NCI-H1694 (cell line): ENCODE results near the gene BMF.
A peak's percentile ranks its signal among the peaks of the same experiment; 100 is the strongest.

Experiments used
- DNase-seq: peaks from one replicate; lab custom pipeline; 2025; lab: John Stamatoyannopoulos, UW

The BMF gene

DNA sequence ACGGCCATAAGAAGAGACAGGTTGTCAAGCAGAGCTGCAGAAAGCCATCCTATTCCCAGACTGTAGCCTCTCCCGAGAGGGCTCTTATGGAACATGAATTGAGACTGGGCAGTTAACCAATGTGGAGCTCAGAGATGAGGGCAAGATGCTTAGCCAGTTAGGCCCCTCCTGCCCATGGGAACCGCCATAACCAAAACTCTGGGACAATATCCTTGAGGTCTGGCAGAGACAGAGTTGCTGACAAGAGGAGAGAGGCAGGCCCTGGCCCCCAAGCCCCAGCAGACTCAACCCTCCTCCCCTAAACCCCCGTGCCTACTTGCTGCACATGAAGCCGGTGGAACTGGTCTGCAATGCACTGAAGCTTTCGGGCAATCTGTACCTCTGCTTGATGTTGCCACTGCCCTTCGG, 4.8 kb downstream of the BMF start:
- DNase-seq = peak; percentile 30

DNA sequence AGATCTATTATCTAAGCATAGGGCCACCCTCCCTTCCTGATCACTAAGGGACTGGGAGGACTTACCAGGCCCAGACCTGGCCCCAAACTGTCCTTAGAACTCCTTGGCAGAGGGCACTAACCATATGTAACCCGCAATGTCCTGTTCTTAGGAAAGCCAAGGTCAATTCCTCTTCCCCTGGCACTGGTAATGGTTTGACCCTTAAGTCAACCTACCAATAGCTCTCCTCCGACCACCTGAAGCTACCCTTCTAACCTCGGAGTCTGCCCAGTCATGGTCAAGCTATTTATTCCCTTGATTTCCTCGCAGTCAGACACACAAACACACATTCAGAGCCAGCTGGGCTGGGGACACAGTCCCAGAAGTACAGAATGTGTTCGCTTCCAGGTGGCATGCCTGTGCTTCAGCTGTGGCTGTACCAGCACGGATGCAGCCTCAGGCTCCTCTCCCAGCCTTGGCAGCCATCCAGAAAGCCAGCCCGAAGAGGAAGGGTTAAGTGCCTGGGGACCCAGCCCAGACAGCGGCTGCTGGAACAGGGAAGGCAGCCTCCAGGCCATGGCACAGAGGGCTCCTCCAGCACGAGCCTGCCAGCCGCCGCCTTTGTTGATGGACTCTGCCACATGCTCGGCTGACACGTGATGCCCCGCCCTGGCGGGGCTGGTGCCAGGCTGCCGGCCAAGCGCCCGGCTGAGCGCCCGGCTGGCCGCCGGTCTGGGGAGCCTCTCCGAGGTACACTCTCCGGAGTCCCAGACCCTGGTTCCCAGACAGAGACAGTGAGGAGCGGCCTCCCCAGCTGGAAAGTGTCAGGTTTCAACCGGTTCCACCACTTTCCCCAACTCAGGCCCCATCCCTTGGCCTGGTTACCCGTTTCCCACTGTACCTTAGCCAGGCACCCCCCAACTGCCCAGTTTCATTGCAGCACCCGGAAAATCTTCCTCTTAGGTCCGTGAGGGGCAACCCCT, 5.5 kb downstream of the BMF start:
- DNase-seq = peak; percentile 70

DNA sequence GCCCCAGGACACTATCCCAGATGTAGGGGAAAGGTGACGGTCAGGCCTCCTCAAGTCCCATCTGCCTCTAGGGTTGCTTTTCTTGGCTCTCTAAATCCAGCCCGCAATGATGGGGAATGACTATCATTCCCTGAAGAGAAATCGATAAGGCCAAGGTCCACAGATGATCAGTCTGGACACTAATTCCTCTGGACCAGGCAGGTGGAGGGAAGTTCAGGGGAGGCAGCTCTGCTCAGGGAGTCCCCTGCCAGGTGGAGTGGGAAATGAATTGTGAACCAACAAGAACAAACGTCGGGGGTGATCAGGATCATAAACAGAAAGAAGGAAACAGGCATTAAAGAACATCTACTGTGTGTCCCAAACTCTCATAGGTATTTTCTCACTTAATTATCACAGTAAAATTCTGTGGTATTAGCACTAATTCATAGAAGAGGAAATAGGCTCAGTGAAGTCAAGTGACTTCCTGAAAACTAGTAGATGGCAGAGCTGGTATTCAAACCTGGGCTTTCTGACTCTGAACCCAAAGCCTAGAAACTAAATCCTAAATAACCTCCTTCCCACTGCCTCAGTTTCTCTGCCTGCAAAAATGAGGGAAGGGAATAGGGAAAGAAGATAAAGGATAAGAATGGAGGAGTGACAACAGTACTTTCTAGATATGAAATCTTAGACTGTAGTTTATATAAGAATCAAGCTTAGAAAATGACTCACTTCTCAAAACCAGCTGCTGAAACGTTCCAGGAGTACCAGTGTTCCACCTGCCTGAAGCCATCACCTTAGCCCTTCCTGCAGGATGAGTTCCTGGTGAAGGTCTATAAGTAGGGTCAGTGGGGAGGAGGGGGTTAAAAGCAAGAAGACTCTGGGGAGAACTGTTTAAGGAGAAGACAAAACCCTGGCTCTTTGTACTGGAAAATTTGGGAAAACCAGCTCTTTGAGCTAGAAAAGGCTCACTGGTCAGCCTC, 7.5 kb downstream of the BMF start:
- no peak for DNase-seq

DNA sequence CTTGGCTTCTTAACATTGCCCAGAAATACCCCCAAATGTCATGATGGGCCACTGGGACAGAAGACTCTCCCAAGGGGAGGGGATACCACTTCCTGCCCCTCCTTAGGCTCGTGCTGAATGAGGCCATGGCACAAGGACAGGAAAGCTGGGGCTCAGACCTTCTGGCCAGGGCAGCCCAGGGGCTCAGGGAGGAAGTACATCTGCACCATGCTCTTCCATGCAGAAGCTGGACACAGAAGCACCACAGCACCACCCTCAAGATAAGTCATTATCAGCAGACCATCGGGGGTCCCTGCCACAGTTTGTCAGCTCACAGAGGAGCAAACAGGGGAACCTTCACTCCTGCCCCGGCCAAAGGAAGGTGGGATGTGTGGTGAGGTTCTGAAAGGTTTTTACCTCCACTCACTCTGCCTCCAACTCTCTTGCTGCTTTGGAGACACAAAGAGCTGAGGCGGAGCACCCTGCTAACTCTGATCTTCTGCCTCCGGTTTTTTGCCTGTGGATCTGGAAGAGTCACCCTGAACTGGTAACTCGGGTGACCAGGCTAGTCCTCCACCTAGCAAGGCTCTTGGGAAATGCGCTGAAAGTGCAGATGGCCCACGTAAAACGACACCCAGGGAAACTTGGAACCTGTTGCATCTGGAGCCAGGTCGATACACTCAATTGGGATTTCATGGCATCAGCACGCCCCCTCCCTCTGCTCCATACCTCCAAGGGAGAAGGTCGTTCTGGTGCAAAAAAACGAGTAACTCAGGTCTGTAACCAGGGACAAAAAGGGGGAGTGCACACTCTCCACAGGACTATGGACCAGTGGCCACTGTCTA, 8.3 kb downstream of the BMF start:
- no peak for DNase-seq

DNA sequence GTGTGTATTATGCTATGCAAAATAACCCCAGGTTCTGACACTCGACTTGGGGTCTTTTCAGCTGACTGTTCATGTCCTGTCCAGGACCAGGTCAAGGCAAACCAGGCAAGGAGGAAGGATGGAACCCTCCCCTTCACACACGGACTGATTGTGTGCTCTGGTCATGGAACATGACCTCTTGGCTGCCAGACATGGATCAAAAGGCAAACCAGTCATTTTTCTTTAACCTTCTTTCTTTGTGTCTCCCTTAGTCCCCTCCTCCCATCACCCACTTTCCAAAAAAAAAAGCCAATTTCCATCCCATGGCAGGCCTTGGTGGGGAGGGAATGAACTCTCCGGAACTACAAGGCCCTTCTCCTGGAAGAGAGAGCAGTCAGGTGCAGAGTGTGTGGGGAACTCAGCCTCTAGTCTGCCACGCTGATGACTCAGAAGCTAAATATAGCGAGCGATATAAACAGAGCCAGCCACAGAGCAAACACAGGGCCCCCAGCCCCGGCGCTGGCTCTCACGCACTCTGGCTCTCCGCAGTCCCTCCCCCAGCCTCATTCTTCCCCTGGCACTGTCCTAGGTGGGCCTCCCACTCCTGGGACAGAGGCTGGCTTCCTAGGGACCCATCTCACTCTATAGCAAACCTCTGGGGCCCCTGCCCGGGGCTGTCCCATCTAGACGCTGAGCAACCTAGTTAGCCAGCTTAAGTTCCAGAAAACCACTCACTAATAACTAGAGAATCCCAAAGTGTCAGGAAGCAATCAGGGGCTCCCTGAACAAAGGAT, 10.0 kb downstream of the BMF start:
- DNase-seq = peak; percentile 50

DNA sequence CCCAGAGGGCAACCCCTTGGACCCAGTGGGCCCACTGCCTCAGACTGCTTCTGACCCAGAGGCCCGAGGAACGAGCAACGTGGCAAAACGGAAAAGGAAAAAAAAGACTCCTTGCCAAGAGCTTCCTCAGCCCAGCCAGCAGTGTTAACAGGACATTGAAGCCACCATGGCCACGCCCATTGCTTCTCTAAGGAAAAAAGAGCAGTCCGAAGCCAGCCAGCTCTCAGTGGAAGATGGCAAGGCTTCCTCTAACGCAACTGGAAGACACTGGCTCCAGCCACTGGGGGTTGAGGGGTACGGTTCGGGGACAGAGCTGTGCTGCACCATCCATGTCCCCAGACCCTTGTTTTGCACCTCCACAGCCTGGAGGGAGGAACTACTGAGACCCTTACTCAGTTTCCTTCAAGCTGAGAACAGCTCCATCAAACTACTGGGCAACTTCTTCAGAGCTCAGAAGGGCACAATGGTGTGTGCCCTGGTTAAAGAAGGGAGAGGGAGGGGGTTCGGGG, 10.7 kb downstream of the BMF start:
- DNase-seq = no peak

DNA sequence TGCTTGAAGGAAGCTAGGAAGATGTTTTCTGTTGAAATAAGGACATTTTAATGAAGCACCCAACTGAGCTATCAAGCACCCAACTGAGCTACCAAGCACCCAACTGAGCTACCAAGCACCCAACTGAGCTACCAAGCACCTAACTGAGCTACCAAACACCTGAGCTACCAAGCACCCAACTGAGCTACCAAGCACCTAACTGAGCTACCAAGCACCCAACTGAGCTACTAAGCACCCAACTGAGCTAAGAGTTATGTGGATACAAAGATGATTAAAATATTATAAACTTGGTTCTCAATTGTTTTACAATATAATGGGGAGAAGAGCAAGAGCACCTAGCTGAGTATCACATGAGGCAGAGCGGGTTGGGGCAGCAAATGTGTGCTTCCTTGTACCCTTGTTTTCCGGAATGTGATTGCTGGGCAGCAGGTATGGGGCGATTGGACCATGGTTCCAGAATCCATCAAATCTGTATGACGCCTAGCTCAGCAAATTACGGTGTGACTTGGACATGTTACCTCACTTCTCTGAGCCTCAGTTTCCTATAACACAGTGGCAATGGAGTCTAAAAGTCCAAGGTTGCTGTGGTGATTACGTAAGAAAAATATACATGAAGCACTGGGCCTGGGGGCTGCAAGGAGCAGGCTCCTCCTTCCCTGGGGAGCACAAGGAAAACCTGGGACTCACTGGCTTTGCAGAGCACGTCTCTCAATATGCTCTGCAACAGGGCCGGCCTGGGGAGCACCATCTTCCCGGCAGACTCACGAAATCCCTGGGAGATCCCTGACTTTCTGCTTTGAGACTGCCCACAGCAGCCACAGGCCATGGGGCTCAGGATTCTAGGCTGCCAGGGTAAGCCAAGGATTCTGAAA, 11.3 kb downstream of the BMF start:
- no peak for DNase-seq

DNA sequence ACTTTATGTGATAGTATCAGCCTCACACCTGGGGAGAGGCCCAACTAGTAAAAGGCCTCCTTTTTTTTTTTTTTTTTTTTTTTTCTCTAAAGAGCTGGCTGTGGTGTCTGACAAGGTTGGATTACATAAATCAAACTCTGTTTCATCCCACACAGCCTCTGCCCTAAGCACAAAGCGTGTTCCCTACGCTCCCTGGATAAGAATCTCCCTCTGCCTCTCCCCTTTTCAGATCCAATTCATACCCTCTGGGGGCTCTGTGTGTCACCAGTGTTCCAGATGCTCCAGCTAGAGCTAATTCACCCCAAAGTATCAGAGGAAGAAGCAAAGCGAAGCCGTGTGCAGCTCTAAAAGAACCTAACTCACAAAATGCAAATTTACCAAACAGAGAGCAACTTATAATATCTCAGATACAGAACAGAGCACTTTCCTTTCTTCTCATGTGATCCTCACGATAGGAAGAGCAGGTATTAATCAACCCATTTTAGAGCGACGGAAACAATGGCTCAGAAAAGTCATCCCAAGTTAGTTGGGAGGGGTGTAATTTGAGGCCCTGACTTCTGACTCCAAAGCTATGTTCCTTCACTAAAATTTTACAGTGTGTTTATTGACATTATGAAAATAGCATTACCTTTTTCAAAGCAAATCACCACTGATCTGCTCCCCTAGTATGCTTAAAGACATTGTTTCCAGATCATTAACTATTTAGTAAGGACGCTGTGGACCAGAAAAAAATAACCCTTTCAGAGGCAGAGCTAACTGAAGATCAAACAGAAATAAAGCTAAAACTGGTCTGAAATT, 12.4 kb downstream of the BMF start:
- DNase-seq = no peak

DNA sequence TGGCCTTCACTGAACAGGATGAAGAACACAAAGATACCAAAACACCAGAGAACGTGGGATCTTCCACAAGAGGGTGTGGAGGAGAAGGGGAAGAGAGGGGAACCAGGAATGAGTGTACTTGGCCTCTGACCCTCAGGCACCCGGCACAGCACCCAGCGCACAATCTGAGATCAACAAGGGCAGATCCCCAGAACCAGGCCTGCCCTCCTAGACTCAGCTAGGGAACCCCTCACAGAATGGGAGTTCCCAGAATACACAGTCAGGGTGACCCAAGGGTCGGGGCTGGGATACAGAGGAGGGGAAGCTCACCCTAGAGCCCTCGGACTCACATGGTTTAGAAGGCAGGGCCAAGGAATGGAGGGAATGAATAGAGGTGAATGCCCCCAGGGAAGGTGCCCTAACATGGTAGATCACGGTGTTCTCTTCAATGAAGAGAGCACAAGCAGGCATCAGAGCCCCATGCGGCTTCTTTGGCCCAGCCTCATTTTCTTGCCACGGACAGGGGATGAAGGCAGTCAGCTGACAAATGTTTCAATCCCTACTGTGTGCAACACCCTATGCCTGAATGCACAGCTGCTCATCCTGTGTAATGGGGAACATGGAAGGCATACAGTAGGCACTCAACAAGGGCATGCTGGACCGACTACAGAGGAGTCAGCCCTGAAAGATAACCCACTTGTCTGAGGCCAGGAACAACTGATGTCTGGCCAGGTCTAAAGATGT, 13.1 kb downstream of the BMF start:
- no peak for DNase-seq

DNA sequence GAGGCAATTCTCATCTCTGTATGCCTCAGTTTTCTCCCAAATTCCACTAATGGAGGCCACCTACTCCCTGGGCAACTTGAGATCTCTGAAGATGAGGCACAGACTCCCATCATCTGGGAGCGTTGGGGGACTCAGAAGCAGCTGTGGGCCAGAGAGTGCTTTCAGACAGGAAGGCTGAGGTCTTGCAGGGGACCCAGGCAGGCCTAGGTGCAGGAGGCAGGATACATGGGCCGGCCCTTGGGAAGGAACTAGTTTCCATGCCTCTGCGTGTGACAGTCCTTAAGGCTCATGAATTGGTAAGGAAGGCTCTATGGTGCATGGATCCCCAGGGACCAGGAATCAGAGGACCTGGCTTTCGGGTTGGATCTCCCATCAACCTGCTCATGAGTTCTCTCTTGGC, 14.5 kb downstream of the BMF start:
- DNase-seq = no peak

DNA sequence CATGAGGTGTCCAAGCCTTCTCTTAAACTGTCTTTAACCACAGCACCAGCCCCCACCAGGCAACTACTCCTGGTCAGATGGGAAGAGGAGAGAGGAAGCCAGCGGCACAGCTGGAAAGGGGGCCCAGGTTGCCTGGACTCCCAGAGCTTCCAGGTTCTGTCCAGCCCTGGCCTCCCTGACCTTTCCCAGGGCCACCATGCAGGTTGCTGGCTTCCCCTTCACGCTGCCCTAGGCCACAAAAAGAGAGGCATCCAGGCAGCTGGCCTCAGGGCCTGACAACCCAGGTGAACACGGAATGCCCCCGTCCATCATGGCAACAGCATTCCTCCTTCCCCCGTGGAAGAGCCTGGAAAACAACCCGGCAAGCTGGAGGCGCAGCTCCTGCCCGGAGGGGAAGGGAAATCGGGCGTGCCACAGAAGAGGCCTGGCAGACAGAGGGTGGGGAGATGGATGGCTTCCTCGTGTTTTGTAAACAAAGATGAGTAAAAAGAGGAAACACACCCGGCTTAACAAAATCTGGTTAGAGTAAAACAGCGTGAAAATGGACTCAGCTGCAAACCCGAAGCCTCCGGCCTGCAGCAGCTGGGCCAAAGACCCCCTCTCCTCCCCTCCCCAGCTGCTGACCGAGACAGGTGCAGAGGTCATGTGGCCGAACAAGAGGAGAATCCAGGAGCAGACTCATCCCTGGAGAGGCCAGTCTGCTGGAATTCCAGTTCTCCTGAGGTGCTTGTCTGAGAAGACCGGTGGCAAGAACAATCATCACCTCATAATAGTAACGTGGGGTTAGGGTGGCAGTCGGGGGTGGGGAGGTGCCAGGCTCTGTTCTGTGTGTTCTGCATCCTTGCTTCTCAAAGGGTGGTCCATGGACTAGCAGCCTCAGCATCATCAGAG, 15.5 kb downstream of the BMF start:
- no peak for DNase-seq

DNA sequence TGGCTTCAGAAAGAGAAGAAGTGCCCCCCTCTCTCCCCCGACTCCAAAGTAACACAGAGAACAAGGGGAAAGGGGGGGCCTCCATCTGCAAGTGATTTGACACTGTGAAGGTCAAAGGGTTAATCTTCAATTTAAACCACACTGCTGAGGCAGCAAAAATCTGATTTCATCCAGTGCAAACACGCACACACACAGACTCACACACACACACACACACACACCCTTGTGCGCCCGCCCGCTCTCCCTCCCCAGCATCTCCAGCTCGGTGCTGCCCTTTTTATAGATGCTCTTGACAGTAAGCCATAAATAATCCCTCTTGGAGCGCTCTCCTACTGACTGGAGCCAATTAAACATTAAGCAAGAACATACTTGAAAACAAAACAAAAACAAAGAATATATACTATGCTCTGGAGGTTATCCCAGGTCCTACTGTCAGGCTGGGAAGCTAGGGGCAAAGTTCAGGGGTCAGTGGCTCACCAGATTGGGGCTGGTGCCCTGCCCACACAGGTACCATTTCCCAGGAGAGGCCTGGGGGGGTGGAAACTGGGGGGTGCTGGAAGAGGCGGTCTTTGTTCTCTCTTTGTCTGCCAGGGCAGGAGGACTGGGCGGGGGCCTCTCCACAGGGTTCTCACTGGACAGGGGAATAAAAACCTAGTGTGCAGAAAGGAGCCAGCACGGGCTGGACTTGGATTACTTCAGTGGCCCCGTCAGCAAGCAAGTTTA, 16.3 kb downstream of the BMF start:
- peak; percentile 52 for DNase-seq

DNA sequence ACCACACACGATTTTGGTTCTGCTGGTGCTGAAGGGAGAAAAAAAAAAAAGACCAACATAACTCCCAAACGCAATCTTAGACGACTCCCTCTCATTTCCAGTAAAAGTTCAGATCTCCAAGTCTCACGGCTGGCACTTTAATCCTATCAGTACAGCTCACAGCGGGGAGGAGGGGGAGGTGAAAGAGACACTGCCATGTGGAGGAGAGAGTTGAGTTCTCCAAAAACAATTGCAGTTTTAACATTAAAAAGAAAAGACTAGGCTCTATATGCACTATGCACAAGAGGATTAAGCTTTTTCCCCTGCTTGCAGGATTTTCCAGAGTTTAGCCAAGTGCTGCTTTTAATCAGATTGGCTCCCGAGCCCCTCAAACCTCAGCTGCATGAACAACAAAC, 16.8 kb downstream of the BMF start:
- no peak for DNase-seq

DNA sequence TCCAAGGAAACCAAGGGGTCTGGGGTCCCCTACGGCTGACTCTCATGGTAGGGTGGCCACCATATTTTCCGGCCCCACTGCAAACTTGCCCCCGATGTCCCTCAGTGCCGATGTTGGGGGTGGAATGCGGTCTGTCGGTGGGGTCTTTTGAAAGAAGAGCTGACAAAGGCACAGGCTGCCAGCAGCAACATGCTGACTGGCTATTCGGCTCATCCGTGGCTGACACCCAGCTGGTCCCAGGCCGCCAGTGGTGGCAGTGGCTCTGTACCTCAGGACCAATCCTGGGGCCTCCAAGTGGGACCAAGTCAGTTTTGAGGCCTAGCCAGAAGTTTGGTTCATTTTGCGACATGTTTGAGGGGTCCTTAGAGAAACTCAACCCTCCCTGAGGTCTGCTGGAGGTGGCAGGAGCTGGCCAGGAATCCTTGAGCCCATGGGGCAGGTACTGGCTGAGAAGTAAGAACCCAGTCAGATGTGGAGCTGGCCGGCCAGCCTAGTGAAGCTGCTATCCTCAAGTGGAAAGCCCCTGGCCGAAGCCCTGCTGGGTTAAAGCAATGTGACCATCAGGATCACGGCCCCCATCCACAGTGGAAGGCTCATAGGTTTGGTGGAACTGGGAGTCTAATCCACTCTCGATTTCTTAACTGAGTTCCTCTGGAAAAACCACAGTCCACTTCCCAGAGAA, 17.8 kb downstream of the BMF start:
- DNase-seq = no peak

DNA sequence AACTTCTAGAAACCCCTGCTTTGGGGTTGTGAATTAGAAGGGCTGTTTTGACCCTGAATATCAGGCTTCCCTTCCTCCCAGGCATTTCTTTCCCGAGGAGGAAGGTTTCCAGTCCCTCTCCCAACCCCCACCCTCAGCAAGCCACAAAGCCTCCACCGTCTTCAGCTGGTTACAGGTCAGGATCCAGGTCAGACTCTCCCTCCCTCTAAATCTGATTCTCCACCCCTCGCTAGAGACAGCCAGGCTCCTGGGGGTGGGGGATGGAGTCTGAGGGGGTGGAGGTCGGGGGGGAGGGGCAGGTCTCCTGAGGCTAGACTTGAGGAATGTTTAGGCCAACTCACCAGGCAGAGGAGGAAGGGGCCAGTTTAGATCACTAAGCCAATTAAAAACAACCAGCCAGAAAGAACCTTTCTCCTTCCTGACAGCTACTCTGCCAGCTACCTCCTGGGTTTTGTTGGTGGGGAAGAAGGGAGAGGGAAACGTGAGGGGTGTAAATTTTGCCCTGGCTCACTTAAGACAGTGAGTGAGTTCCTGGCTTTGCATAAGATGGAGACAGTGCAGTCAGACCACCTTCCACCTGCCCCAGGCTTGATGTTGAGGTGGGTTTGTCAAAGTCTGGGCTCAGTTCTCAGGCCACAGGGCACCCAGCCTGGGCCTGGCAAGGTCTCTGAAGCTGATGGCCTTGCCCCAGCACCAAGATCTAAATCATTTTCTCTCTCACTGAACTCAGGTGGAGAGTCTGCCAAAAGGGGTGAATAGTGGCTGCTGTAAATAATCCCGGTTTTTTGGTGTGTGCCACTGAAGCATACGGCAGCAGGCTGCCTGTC, 19.5 kb downstream of the BMF start:
- no peak for DNase-seq
